ENCODE results near the gene VAV3. TPM values are rescaled to one million over a fixed set of nuclear protein-coding genes. Genes with fewer than 3 reads are reported as not detected.

Gene VAV3
- total and polyA plus RNA-seq, 2 donors from 2014 or later = 61.6 to 87.5 TPM

DNA sequence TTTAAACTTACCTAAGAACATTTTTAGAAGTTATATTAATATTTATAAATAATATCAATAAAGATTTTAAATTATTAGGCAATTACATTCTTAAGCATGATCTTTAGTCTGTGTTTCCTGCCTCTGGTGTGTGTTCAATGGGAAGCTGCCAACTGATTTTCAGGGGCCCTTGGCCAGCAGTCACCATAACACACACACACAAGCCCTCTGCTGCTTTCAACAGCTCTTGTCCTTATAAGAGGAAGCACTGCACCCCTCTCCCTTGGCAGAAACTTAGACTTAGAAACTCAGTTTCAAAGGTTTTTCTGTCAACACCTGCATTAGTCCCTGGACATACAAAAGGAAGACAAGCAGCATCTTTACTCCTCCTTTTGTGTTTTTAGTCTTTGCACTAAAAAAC, 81.4 kb downstream of the VAV3 start:
- H3K9me3 ChIP-seq (ENCODE audit: control insufficient read depth in 2 of 3, insufficient read depth in 1 of 3, low read length in 3 of 3) = no peaks in the 10 kb centered on the region
- FAIRE-seq (no peak), DNase-seq (no peak)
- no peak overlapping the region for H3K4me3 ChIP-seq (ENCODE audit: low read length in 3 of 3)
- H3K27me3 ChIP-seq (ENCODE audit: control insufficient read depth, insufficient read depth, low read length) = no peaks in the 10 kb centered on the region
- H3K36me3 ChIP-seq (ENCODE audit: control insufficient read depth in 2 of 3, insufficient read depth in 3 of 3, low read length in 3 of 3) = no peaks in the 10 kb centered on the region
- intact Hi-C loops (cut with DNase I) = no loop called here
- no peak overlapping the region for H3K27ac ChIP-seq (ENCODE audit: low read depth in 2 of 2, low read length in 2 of 2)
- no peak overlapping the region for H3K9ac ChIP-seq (ENCODE audit: low read length in 3 of 3)
- H3K4me1 ChIP-seq (ENCODE audit: control insufficient read depth in 2 of 3, insufficient read depth in 2 of 3, low read depth in 1 of 3, low read length in 3 of 3) = no peaks in the 10 kb centered on the region
- TF ChIP-seq, protein P1, sequence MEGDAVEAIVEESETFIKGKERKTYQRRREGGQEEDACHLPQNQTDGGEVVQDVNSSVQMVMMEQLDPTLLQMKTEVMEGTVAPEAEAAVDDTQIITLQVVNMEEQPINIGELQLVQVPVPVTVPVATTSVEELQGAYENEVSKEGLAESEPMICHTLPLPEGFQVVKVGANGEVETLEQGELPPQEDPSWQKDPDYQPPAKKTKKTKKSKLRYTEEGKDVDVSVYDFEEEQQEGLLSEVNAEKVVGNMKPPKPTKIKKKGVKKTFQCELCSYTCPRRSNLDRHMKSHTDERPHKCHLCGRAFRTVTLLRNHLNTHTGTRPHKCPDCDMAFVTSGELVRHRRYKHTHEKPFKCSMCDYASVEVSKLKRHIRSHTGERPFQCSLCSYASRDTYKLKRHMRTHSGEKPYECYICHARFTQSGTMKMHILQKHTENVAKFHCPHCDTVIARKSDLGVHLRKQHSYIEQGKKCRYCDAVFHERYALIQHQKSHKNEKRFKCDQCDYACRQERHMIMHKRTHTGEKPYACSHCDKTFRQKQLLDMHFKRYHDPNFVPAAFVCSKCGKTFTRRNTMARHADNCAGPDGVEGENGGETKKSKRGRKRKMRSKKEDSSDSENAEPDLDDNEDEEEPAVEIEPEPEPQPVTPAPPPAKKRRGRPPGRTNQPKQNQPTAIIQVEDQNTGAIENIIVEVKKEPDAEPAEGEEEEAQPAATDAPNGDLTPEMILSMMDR (IDR thresholded peaks at IDR 0.05; ENCODE audit: borderline replicate concordance, extremely low read depth, insufficient read depth) = no peak

DNA sequence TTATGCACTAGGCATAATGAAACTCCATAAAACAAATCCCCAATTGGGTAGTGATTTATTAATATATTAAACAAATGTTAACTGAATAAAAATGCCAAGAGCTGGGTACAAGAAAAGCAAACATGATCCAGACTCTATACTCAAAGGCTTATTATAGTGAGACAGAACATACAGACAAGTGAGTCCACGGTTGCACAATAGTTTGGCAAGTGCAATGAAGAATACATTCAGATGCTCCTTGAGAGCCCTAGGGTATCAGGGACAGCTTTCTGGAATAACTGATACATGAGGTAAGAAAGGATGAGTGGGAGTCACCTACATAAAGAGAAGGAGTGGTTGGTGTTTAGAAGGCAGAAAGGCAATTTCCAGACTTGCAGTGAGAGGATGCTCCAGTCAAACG, 85.1 kb downstream of the VAV3 start:
- H3K9me3 ChIP-seq (ENCODE audit: control insufficient read depth in 2 of 3, insufficient read depth in 1 of 3, low read length in 3 of 3) = no peaks in the 10 kb centered on the region
- intact Hi-C loops (cut with DNase I) = no loop called here
- H3K4me1 ChIP-seq (ENCODE audit: control insufficient read depth in 2 of 3, insufficient read depth in 2 of 3, low read depth in 1 of 3, low read length in 3 of 3) = no peaks in the 10 kb centered on the region
- H3K9ac ChIP-seq (ENCODE audit: low read length in 3 of 3) = no peak overlapping the region
- no peak overlapping the region for H3K27ac ChIP-seq (ENCODE audit: low read depth in 2 of 2, low read length in 2 of 2)
- H3K36me3 ChIP-seq (ENCODE audit: control insufficient read depth in 2 of 3, insufficient read depth in 3 of 3, low read length in 3 of 3) = no peaks in the 10 kb centered on the region
- TF ChIP-seq, protein P1 (IDR thresholded peaks at IDR 0.05; ENCODE audit: borderline replicate concordance, extremely low read depth, insufficient read depth) = no peak
- H3K4me3 ChIP-seq (ENCODE audit: low read length in 3 of 3) = no peak overlapping the region
- FAIRE-seq (no peak), DNase-seq (no peak)
- H3K27me3 ChIP-seq (ENCODE audit: control insufficient read depth, insufficient read depth, low read length) = no peaks in the 10 kb centered on the region

DNA sequence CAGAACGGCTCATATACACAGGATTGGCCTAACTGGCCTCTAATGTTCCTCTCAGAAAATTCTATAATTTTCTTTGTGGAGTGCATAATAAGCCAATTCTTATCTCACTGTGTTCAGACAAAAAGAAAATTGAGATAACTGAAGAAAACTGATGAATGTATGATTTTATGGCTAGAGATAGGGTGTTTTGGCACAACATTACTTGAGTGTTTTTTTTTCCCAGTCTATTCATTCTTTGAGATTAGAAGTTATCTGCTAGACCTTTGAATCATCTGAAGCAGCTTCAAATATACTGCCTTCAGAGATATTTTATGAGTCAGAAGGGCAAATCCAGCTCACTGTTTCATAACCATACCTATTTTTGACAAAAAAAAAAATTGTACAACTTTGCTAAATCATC, 85.6 kb downstream of the VAV3 start:
- TF ChIP-seq, protein P1 (IDR thresholded peaks at IDR 0.05; ENCODE audit: borderline replicate concordance, extremely low read depth, insufficient read depth) = no peak
- Histone ChIP-seq H3K4me3 (ENCODE audit: low read length in 3 of 3) (no peak overlapping the region), H3K9me3 (ENCODE audit: control insufficient read depth in 2 of 3, insufficient read depth in 1 of 3, low read length in 3 of 3) (no peaks in the 10 kb centered on the region), H3K27ac (ENCODE audit: low read depth in 2 of 2, low read length in 2 of 2) (no peak overlapping the region), H3K4me1 (ENCODE audit: control insufficient read depth in 2 of 3, insufficient read depth in 2 of 3, low read depth in 1 of 3, low read length in 3 of 3) (no peaks in the 10 kb centered on the region), H3K27me3 (ENCODE audit: control insufficient read depth, insufficient read depth, low read length) (no peaks in the 10 kb centered on the region), H3K9ac (ENCODE audit: low read length in 3 of 3) (no peak overlapping the region), H3K36me3 (ENCODE audit: control insufficient read depth in 2 of 3, insufficient read depth in 3 of 3, low read length in 3 of 3) (no peaks in the 10 kb centered on the region)
- intact Hi-C loops (cut with DNase I) = no loop called here
- DNase-seq = no peak
- no peak for FAIRE-seq

DNA sequence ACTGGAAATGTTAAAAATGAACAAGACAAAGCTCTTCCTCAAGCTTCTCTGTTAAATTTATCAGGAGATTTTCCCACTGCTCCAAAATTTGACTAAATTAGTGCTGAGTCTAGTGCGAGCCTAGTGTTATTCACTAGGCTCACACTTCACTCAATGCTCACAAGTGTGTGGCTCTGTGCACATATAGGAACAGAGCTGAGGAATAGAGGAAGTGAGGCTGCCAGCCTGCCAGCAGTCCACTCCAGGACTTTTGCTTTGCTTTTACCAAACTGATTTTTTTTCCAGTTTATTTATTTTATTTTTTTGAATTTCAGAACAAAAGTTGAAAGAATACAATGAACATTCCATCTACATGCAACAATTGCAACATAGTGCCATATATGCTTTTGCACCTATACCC, 87.2 kb downstream of the VAV3 start:
- DNase-seq (no peak), FAIRE-seq (no peak)
- no peak overlapping the region for H3K4me3 ChIP-seq (ENCODE audit: low read length in 3 of 3)
- intact Hi-C loops (cut with DNase I) = no loop called here
- TF ChIP-seq, protein P1 (IDR thresholded peaks at IDR 0.05; ENCODE audit: borderline replicate concordance, extremely low read depth, insufficient read depth) = no peak
- H3K27me3 ChIP-seq (ENCODE audit: control insufficient read depth, insufficient read depth, low read length) = no peaks in the 10 kb centered on the region
- no peaks in the 10 kb centered on the region for H3K36me3 ChIP-seq (ENCODE audit: control insufficient read depth in 2 of 3, insufficient read depth in 3 of 3, low read length in 3 of 3)
- no peaks in the 10 kb centered on the region for H3K4me1 ChIP-seq (ENCODE audit: control insufficient read depth in 2 of 3, insufficient read depth in 2 of 3, low read depth in 1 of 3, low read length in 3 of 3)
- no peak overlapping the region for H3K9ac ChIP-seq (ENCODE audit: low read length in 3 of 3)
- H3K27ac ChIP-seq (ENCODE audit: low read depth in 2 of 2, low read length in 2 of 2) = no peak overlapping the region
- H3K9me3 ChIP-seq (ENCODE audit: control insufficient read depth in 2 of 3, insufficient read depth in 1 of 3, low read length in 3 of 3) = no peaks in the 10 kb centered on the region
